Measurements from ENCODE around the gene ABCA9.

DNA sequence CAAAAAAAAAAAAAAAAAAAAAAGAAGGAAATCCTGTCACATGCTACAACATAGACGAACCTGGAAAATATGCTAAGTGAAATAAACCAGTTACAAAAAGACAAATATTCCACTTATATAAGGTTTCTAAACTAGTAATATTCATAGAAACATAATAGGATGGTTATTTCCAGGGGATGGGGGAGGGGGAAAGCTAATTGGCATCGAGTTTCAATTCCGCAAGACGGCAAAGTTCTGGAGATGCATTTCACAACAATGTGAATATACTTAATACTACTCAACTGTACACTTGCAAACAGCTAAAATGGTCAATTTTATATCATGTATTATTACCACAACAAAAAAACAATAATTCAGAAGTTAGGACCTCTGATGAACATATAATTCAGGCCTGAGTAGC lies 37.9 kb upstream of the ABCA9 start:
- TF ChIP-seq SUZ12 (IDR thresholded peaks at IDR 0.05; ENCODE audit: low read depth, low read length) (no peak), ZFP36L1 (CRISPR knock-in tag; IDR thresholded peaks at IDR 0.05) (no peak)
- TF ChIP-seq, protein P1, sequence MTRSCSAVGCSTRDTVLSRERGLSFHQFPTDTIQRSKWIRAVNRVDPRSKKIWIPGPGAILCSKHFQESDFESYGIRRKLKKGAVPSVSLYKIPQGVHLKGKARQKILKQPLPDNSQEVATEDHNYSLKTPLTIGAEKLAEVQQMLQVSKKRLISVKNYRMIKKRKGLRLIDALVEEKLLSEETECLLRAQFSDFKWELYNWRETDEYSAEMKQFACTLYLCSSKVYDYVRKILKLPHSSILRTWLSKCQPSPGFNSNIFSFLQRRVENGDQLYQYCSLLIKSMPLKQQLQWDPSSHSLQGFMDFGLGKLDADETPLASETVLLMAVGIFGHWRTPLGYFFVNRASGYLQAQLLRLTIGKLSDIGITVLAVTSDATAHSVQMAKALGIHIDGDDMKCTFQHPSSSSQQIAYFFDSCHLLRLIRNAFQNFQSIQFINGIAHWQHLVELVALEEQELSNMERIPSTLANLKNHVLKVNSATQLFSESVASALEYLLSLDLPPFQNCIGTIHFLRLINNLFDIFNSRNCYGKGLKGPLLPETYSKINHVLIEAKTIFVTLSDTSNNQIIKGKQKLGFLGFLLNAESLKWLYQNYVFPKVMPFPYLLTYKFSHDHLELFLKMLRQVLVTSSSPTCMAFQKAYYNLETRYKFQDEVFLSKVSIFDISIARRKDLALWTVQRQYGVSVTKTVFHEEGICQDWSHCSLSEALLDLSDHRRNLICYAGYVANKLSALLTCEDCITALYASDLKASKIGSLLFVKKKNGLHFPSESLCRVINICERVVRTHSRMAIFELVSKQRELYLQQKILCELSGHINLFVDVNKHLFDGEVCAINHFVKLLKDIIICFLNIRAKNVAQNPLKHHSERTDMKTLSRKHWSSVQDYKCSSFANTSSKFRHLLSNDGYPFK (CRISPR knock-in tag; IDR thresholded peaks at IDR 0.05; ENCODE audit: borderline replicate concordance): no peak
